Trophoblast cell (in vitro differentiated cells and primary cell): ENCODE measurements around the gene CENPE.
A peak's percentile ranks its signal among the peaks of the same experiment; 100 is the strongest.

Source experiments
- DNase-seq, 2 donors: peaks; one replicate each; pipeline ENCODE4 v3.0.0-alpha.2; 2016
- H2AFZ ChIP-seq: 2 replicates; pipeline ENCODE4 v1.6.1; 2013; ENCODE audit warnings: low read length, moderate library complexity, mild to moderate bottlenecking; ENCODE audit not compliant: insufficient read depth, poor library complexity
- H2AK5ac ChIP-seq: 2 replicates; pipeline ENCODE4 v1.6.1; 2013; ENCODE audit warnings: mild to moderate bottlenecking, low read length
- H2BK120ac ChIP-seq: 2 replicates; pipeline ENCODE4 v1.6.1; 2013; ENCODE audit warnings: low read length, mild to moderate bottlenecking, moderate library complexity; ENCODE audit not compliant: insufficient read depth, poor library complexity
- H2BK12ac ChIP-seq: 2 replicates; pipeline ENCODE4 v1.6.1; 2013; ENCODE audit warnings: mild to moderate bottlenecking, low read length, moderate library complexity
- H2BK5ac ChIP-seq: 2 replicates; pipeline ENCODE4 v1.6.1; 2013; ENCODE audit warnings: low read length, low read depth, moderate library complexity, mild to moderate bottlenecking; ENCODE audit not compliant: poor library complexity
- H3K14ac ChIP-seq: 2 replicates; pipeline ENCODE4 v1.6.1; 2013; ENCODE audit warnings: mild to moderate bottlenecking, low read length
- H3K18ac ChIP-seq: 2 replicates; pipeline ENCODE4 v1.6.1; 2013; ENCODE audit warnings: mild to moderate bottlenecking, low read length
- H3K23ac ChIP-seq: 2 replicates; pipeline ENCODE4 v1.6.1; 2013; ENCODE audit warnings: low read length
- H3K27ac ChIP-seq: 2 replicates; pipeline ENCODE4 v1.5.1; 2013; ENCODE audit warnings: low read depth, mild to moderate bottlenecking, inconsistent platforms, low read length, moderate library complexity
- H3K27me3 ChIP-seq: 2 replicates; pipeline ENCODE4 v1.6.1; 2013; ENCODE audit warnings: inconsistent platforms, mild to moderate bottlenecking, low read length, moderate library complexity; ENCODE audit not compliant: insufficient read depth
- H3K36me3 ChIP-seq, 2 experiments: 1 replicate in 1 of 2; 2 replicates in 1 of 2; pipeline ENCODE4 v1.6.1; 2013; ENCODE audit warnings: low read length in 2 of 2, mild to moderate bottlenecking in 2 of 2, moderate library complexity in 1 of 2; ENCODE audit not compliant: insufficient read depth in 2 of 2, control insufficient read depth in 1 of 2
- H3K4ac ChIP-seq: 2 replicates; pipeline ENCODE4 v1.6.1; 2013; ENCODE audit warnings: low read depth, mild to moderate bottlenecking, low read length, moderate library complexity
- H3K4me1 ChIP-seq, 2 experiments: 1 replicate in 1 of 2; 2 replicates in 1 of 2; pipeline ENCODE4 v1.6.1; 2013; ENCODE audit warnings: low read length in 2 of 2, mild to moderate bottlenecking in 2 of 2, moderate library complexity in 1 of 2; ENCODE audit not compliant: insufficient read depth in 2 of 2, control insufficient read depth in 1 of 2
- H3K4me2 ChIP-seq: 2 replicates; pipeline ENCODE4 v1.6.1; 2013; ENCODE audit warnings: inconsistent platforms, mild to moderate bottlenecking, low read length, moderate library complexity
- H3K4me3 ChIP-seq: 2 replicates; pipeline ENCODE4 v1.5.1; 2013; ENCODE audit warnings: mild to moderate bottlenecking, low read depth, low read length, inconsistent platforms
- H3K79me1 ChIP-seq: one replicate; pipeline ENCODE4 v1.6.1; 2013; ENCODE audit warnings: low read length
- H3K79me2 ChIP-seq: 2 replicates; pipeline ENCODE4 v1.6.1; 2013; ENCODE audit warnings: low read length, mild to moderate bottlenecking; ENCODE audit not compliant: control insufficient read depth, insufficient read depth, poor library complexity
- H3K9ac ChIP-seq: 2 replicates; pipeline ENCODE4 v1.6.1; 2013; ENCODE audit warnings: mild to moderate bottlenecking, low read length
- H3K9me3 ChIP-seq: 2 replicates; pipeline ENCODE4 v1.6.1; 2013; ENCODE audit warnings: low read depth, mild to moderate bottlenecking, control low read depth, inconsistent platforms, low read length; ENCODE audit not compliant: insufficient read depth
- H4K12ac ChIP-seq: 2 replicates; pipeline ENCODE4 v1.6.1; 2013; ENCODE audit warnings: low read depth, mild to moderate bottlenecking, low read length, moderate library complexity
- H4K8ac ChIP-seq: 2 replicates; pipeline ENCODE4 v1.6.1; 2013; ENCODE audit warnings: low read depth, mild to moderate bottlenecking, low read length, moderate library complexity
- H4K91ac ChIP-seq: one replicate; pipeline ENCODE4 v1.6.1; 2013; ENCODE audit warnings: low read depth, mild to moderate bottlenecking, low read length, moderate library complexity
- WGBS: extraction: QIAGEN DNeasy Blood & Tissue Kit; methylation state at CpG from one replicate; pipeline ENCODE4 v1.1.7; 2013; ENCODE audit warnings: missing lambda C conversion rate; ENCODE audit not compliant: insufficient read length, insufficient coverage; ENCODE audit errors: extremely low coverage; 5-methylcytosine and 5-hydroxymethylcytosine counted together

CENPE gene

DNA sequence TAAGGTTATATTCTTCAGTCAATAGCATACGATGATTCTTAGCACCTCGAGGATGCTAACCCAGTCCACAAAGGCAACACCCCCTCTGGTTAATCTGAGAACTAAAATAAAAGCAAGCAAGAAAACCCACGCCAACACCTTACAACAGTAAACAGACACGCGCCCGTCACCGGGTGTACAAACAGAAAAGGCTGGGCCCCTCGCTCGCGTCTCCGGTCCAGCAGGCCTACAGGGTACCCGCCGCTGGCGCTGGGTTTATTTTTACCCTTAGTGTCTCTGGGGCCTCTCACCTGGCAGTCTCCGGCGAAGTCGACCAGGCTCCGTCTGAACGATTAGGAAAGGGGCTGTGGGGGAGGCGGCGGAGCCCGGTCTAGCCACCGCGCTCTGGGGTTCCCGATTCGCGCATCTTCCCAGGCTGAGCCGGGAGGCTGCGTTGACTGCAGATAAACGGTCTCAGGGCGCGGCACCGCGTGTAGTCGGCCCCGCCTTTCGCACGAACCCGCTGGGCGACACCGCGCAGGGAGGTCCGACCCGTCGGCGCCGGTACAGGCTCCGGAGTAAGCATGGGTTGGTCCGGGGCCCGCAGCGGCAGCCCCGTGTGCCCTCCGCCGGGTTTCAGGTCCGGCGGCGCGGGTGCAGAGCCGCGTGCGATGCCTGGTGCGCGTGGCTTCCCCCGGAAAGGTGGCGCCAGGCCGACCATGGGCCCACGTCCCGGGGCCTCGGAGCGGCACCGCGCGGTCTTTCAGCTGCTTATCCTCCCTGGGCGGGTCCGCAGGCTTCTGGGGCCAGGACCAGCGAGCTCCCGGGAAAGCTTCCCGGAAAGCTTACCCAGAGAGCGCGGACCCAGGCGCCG is 122.0 kb downstream of the CENPE start:
- WGBS = no CpG with 5 or more reads among the region's 82 CpGs
- Histone ChIP-seq H2BK12ac (no peak overlapping the region), H3K4me3 (peak overlapping the region; percentile 85), H3K79me1 (peaks cover 5% of the 10 kb centered on the region), H3K23ac (no peak overlapping the region), H3K18ac (peak overlapping the region; percentile 91), H4K91ac (peak overlapping the region; percentile 36), H2AFZ (peak overlapping the region; percentile 95), H4K8ac (peak overlapping the region; percentile 97), H3K36me3 (peaks cover 0 to 2% of the 10 kb centered on the region in 2 experiments), H3K4me2 (peak overlapping the region; percentile 95), H2BK120ac (peak overlapping the region; percentile 86), H2BK5ac (no peak overlapping the region), H3K27ac (no peak overlapping the region), H3K9ac (peak overlapping the region; percentile 79), H2AK5ac (no peak overlapping the region), H3K79me2 (peaks cover 6% of the 10 kb centered on the region), H3K4ac (no peak overlapping the region), H3K14ac (peak overlapping the region; percentile 90), H3K9me3 (no peaks in the 10 kb centered on the region), H4K12ac (peak overlapping the region; percentile 93), H3K27me3 (no peaks in the 10 kb centered on the region), H3K4me1 (no peaks in the 10 kb centered on the region)
- peak; percentile 17 to 52 for DNase-seq

DNA sequence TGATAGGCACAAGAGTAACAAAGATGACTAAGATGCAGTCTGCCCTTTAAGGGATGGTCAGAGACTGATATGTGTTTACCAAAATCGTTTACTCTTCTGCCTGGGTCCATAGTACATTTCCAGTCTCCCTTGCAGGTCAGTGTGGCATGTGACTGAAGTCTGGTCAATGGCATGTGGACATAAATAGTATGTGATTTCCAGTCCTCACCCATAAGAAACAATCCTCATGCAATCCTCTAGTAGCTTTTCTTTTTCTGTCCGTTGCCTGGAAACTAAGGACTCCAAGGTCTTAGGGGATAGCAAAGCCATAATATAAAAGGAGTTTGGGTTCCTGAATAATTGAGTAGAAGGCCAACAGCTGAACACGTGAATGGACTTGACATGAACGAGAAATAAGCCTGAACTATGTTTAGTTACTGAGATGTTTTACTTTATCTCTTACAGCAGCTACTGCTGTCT is 122.7 kb downstream of the CENPE start:
- H3K79me1 ChIP-seq = peaks cover 5% of the 10 kb centered on the region
- no peak overlapping the region for H2BK5ac ChIP-seq
- H3K4me1 ChIP-seq = no peaks in the 10 kb centered on the region
- H2AK5ac ChIP-seq = no peak overlapping the region
- no peak overlapping the region for H3K23ac ChIP-seq
- H3K9ac ChIP-seq = no peak overlapping the region
- no peak overlapping the region for H3K27ac ChIP-seq
- H3K9me3 ChIP-seq = no peaks in the 10 kb centered on the region
- H3K27me3 ChIP-seq = no peaks in the 10 kb centered on the region
- no peak overlapping the region for H4K8ac ChIP-seq
- no peak overlapping the region for H3K4ac ChIP-seq
- H3K14ac ChIP-seq = no peak overlapping the region
- no peak overlapping the region for H2BK12ac ChIP-seq
- H3K79me2 ChIP-seq = peaks cover 6% of the 10 kb centered on the region
- H3K4me2 ChIP-seq = peak overlapping the region; percentile 95
- no peak overlapping the region for H4K91ac ChIP-seq
- WGBS = no CpG with 5 or more reads among the region's 4 CpGs
- no peak overlapping the region for H3K4me3 ChIP-seq
- H3K36me3 ChIP-seq = peaks cover 0 to 2% of the 10 kb centered on the region in 2 experiments
- no peak overlapping the region for H2BK120ac ChIP-seq
- no peak for DNase-seq
- H2AFZ ChIP-seq = no peak overlapping the region
- no peak overlapping the region for H4K12ac ChIP-seq
- H3K18ac ChIP-seq = no peak overlapping the region

DNA sequence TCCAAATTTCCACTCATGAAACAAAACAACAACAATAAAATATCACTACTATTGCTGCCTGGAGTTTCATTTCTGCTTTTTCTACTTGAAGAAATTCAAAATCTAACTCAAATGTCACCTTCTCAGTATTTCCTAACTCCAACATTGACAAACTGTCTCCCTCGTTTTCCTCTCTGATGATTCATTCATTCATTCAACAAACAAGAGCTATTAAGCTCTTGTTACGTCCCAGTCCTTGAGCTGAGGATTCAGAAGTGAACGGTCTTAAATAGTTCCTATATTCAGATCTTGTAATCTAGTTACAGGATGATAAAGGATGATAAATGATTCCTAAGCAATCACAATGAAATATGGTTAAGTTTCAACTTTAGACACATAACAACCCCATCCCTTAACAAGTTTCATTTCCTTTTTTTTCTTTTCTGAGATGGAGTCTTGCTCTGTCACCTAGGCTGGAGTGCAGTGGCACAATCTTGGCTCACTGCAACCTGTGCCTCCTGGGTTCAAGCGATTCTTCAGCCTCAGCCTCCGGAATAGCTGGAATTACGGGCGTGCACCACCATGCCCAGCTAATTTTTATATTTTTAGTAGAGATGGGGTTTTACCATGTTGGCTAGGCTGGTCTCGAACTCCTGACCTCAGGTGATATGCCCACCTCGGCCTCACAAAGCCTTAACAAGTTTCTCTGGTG is 123.3 kb downstream of the CENPE start:
- no peak overlapping the region for H4K91ac ChIP-seq
- DNase-seq = peak in 1 of 2 donors; percentile 12
- no peak overlapping the region for H3K18ac ChIP-seq
- no peaks in the 10 kb centered on the region for H3K27me3 ChIP-seq
- H3K4me1 ChIP-seq = no peaks in the 10 kb centered on the region
- H2BK12ac ChIP-seq = no peak overlapping the region
- H3K27ac ChIP-seq = no peak overlapping the region
- no peak overlapping the region for H2AK5ac ChIP-seq
- H2BK5ac ChIP-seq = no peak overlapping the region
- peaks cover 6% of the 10 kb centered on the region for H3K79me2 ChIP-seq
- H3K36me3 ChIP-seq = peaks cover 0 to 2% of the 10 kb centered on the region in 2 experiments
- H3K9me3 ChIP-seq = no peaks in the 10 kb centered on the region
- H4K12ac ChIP-seq = no peak overlapping the region
- H3K9ac ChIP-seq = no peak overlapping the region
- H2AFZ ChIP-seq = no peak overlapping the region
- peaks cover 5% of the 10 kb centered on the region for H3K79me1 ChIP-seq
- H3K4me3 ChIP-seq = no peak overlapping the region
- WGBS = no CpG with 5 or more reads among the region's 9 CpGs
- no peak overlapping the region for H3K14ac ChIP-seq
- H2BK120ac ChIP-seq = no peak overlapping the region
- H3K23ac ChIP-seq = no peak overlapping the region
- no peak overlapping the region for H4K8ac ChIP-seq
- H3K4me2 ChIP-seq = no peak overlapping the region
- no peak overlapping the region for H3K4ac ChIP-seq

DNA sequence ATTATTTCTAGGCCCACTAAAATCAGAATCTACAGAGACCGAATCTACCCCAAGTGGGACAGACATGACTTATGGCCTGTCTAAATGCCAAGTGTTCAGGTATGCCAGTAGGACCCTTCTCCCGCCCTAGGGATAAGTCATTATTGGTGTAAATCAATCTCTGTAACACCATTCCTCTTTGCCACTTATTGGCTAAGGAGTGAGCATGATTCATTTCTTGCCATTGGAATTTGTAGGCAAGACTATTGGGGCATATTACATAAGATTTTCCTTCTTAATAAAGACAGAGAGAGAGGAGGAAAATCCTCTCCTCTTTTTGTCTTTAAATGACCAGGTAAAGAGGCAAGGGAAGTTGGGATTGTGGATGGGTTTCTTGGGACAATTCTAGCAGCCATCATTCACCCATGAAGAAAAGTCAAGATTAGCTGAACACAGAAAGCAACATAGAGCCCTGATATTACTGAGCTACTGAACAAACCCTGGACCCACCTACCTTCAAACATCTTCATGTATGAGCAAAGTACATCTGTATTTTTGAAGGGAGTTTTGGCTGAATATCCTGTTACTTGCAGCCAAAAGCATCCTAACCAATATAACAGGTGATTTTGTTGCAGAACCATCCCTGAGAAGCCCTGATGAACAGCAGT is 124.2 kb downstream of the CENPE start:
- Histone ChIP-seq H2AK5ac (no peak overlapping the region), H4K12ac (no peak overlapping the region), H2AFZ (no peak overlapping the region), H4K8ac (no peak overlapping the region), H2BK5ac (no peak overlapping the region), H3K4me1 (no peaks in the 10 kb centered on the region), H3K79me2 (peaks cover 6% of the 10 kb centered on the region), H2BK12ac (no peak overlapping the region), H3K27ac (no peak overlapping the region), H3K4ac (no peak overlapping the region), H3K9me3 (no peaks in the 10 kb centered on the region), H3K4me2 (no peak overlapping the region), H3K23ac (no peak overlapping the region), H3K9ac (no peak overlapping the region), H3K79me1 (peaks cover 5% of the 10 kb centered on the region), H3K18ac (no peak overlapping the region), H3K14ac (no peak overlapping the region), H2BK120ac (no peak overlapping the region), H4K91ac (no peak overlapping the region), H3K27me3 (no peaks in the 10 kb centered on the region), H3K4me3 (no peak overlapping the region), H3K36me3 (no peaks in the 10 kb centered on the region)
- no peak for DNase-seq
- no CpG with 5 or more reads among the region's 2 CpGs for WGBS
